PFSK-1 (cell line): ENCODE measurements around the gene ARRDC1. TPM values are rescaled to one million over a fixed set of nuclear protein-coding genes. Genes with fewer than 3 reads are reported as not detected.

Source experiments
- FOXP2 ChIP-seq: optimal IDR thresholded peaks from 2 replicates; pipeline ENCODE3; 2011; ENCODE audit warnings: borderline replicate concordance, control low read depth, inconsistent platforms; ENCODE audit not compliant: insufficient read depth; ENCODE audit errors: extremely low read length, extremely low read depth
- POLR2AphosphoS5 ChIP-seq: IDR thresholded peaks from 2 replicates; pipeline ENCODE4 v1.6.1; 2012; ENCODE audit warnings: low read depth, mild to moderate bottlenecking, control low read depth, low read length, moderate library complexity
- REST ChIP-seq, 2 experiments: IDR thresholded peaks; 2 replicates each; pipeline versions ENCODE4 v1.6.1 to v1.8.0; 2011 to 2012; ENCODE audit warnings: low read depth in 2 of 2, low read length in 2 of 2, control low read depth in 1 of 2, inconsistent platforms in 1 of 2, mild to moderate bottlenecking in 1 of 2, moderate library complexity in 1 of 2; ENCODE audit not compliant: insufficient read depth in 1 of 2
- SIN3A ChIP-seq: IDR thresholded peaks from 2 replicates; pipeline ENCODE4 v1.6.1; 2012; ENCODE audit warnings: mild to moderate bottlenecking, low read length, moderate library complexity, borderline replicate concordance; ENCODE audit not compliant: insufficient read depth
- TAF1 ChIP-seq: IDR thresholded peaks from 2 replicates; pipeline ENCODE4 v1.6.1; 2012; ENCODE audit warnings: low read length, control low read depth, borderline replicate concordance; ENCODE audit not compliant: insufficient read depth
- polyA plus RNA-seq: library from polyadenylated mRNA; unstranded; fragments of >200 nt; gene quantifications from one replicate; pipeline ENCODE4 v1.2.1, GENCODE V29; 2012; ENCODE audit warnings: low read depth, missing spikeins; ENCODE audit not compliant: insufficient read length

The ARRDC1 gene
- 33.3 TPM for polyA plus RNA-seq

- TF ChIP-seq TAF1 (no peak), FOXP2 (peak; percentile 21), POLR2AphosphoS5 (peak; percentile 28; the same call in 1 of the 2 replicates)
Observed at GRCh38 chr9:137605121-137606004, at the start of gene ARRDC1. Gene ARRDC1, plus strand, starts transcription at chr9:137605686. Its CDS starts 32 bp downstream, at chr9:137605718.

GRCh38 chr9:137556069-137556838, 49.2 kb upstream of the ARRDC1 start:
- TF ChIP-seq TAF1 (no peak), FOXP2 (no peak), SIN3A (no peak), POLR2AphosphoS5 (no peak)

GRCh38 chr9:137558127-137558526, 47.4 kb upstream of the ARRDC1 start:
- no peak for TF ChIP-seq POLR2AphosphoS5
- no peak for TF ChIP-seq FOXP2
- no peak for TF ChIP-seq TAF1
- no peak for TF ChIP-seq SIN3A
- TF ChIP-seq REST (IDR thresholded peaks at IDR 0.05; ENCODE audit: insufficient read depth in 1 of 2, low read depth in 2 of 2, low read length in 2 of 2) = no peak

- no peak for TF ChIP-seq SIN3A
- no peak for TF ChIP-seq FOXP2
- no peak for TF ChIP-seq TAF1
Observed at GRCh38 chr9:137564134-137564533, 41.4 kb upstream of the ARRDC1 start.

GRCh38 chr9:137564817-137565411, 40.6 kb upstream of the ARRDC1 start:
- no peak for TF ChIP-seq FOXP2

- TF ChIP-seq TAF1 (no peak), POLR2AphosphoS5 (no peak), SIN3A (no peak), REST (IDR thresholded peaks at IDR 0.05; ENCODE audit: insufficient read depth in 1 of 2, low read depth in 2 of 2, low read length in 2 of 2) (no peak), FOXP2 (no peak)
Observed at GRCh38 chr9:137569609-137570203, 35.8 kb upstream of the ARRDC1 start.

- TF ChIP-seq REST (IDR thresholded peaks at IDR 0.05; ENCODE audit: insufficient read depth in 1 of 2, low read depth in 2 of 2, low read length in 2 of 2) (no peak), FOXP2 (no peak), SIN3A (no peak), POLR2AphosphoS5 (no peak), TAF1 (no peak)
Observed at GRCh38 chr9:137570566-137570965, 34.9 kb upstream of the ARRDC1 start.
